B cell (primary cell): ENCODE measurements around the gene NFATC1. TPM values are rescaled to one million over a fixed set of nuclear protein-coding genes. Genes with fewer than 3 reads are reported as not detected.

ENCODE experiments used
- ATAC-seq: fragments of 200-7000 bp; cut with Tn5 transposase; one replicate; pipeline ENCODE4 v1.10.0; 2021; ENCODE audit warnings: low read depth, mild to moderate bottlenecking, moderate number of reproducible peaks, moderate library complexity
- CTCF ChIA-PET: fragments of 350-600 bp; sonication (Branson Sonifier 250); formaldehyde crosslinking; loops from one replicate; lab custom pipeline; 2021; ENCODE audit warnings: antibody characterized with exemption, inconsistent platforms; lab: Charles Lee
- POLR2A ChIA-PET: fragments of 350-600 bp; sonication (Branson Sonifier 250); formaldehyde crosslinking; loops from one replicate; lab custom pipeline; 2021; ENCODE audit warnings: antibody characterized with exemption; lab: Charles Lee
- DNase-seq: peaks from one replicate; pipeline ENCODE4 v3.0.0; 2013
- H2AFZ ChIP-seq: 2 replicates; pipeline ENCODE4 v1.6.1; 2012; ENCODE audit warnings: mild to moderate bottlenecking, low read depth, low read length; ENCODE audit not compliant: insufficient read depth, poor library complexity, severe bottlenecking
- H3K27ac ChIP-seq, 2 donors: 1 replicate in 1 of 2; 2 replicates in 1 of 2; pipeline ENCODE4 v1.5.1; 2012 to 2013; ENCODE audit warnings: low read length in 2 of 2, mild to moderate bottlenecking in 2 of 2, moderate library complexity in 1 of 2
- H3K27me3 ChIP-seq, 4 experiments: fragments of 200-600 bp in 1 of 4; sonication (generic) in 1 of 4; replicated peaks in 1 of 4; 1 replicate in 2 of 4; 2 replicates in 2 of 4; pipeline versions ENCODE4 v1.6.1 to v1.7.0; 2013 to 2016; ENCODE audit warnings: low read length in 3 of 4, mild to moderate bottlenecking in 2 of 4, mixed read lengths in 1 of 4, moderate library complexity in 1 of 4; ENCODE audit not compliant: insufficient read depth in 4 of 4, control insufficient read depth in 3 of 4; ENCODE audit errors: control extremely low read depth in 1 of 4
- H3K36me3 ChIP-seq, 2 experiments: replicated peaks in 1 of 2; 1 replicate in 1 of 2; 2 replicates in 1 of 2; pipeline versions ENCODE4 v1.6.1 to v1.7.1; 2013; ENCODE audit warnings: low read length in 1 of 2; ENCODE audit not compliant: insufficient read depth in 2 of 2, control insufficient read depth in 1 of 2; ENCODE audit errors: control extremely low read depth in 1 of 2, extremely low read depth in 1 of 2
- H3K4me1 ChIP-seq, 2 donors: fragments of 200-600 bp in 1 of 2; sonication (generic) in 1 of 2; 1 replicate in 1 of 2; 2 replicates in 1 of 2; pipeline versions ENCODE4 v1.5.1 to v1.6.1; 2013 to 2017; ENCODE audit warnings: low read length in 2 of 2; ENCODE audit not compliant: control insufficient read depth in 2 of 2, insufficient read depth in 2 of 2
- H3K4me2 ChIP-seq: replicated peaks from 2 replicates; pipeline ENCODE3; 2012; ENCODE audit warnings: mild to moderate bottlenecking, low read depth, low read length; ENCODE audit not compliant: poor library complexity, severe bottlenecking
- H3K4me3 ChIP-seq, 5 experiments: fragments of 200-600 bp in 1 of 5; sonication (generic) in 1 of 5; 1 replicate in 3 of 5; 2 replicates in 2 of 5; pipeline versions ENCODE4 v1.5.1 to v1.7.0; 2011 to 2016; ENCODE audit warnings: low read length in 4 of 5, mild to moderate bottlenecking in 4 of 5, low read depth in 2 of 5, control low read depth in 1 of 5, moderate library complexity in 1 of 5; ENCODE audit not compliant: insufficient read depth in 1 of 5; ENCODE audit errors: control extremely low read depth in 1 of 5, extremely low read depth in 1 of 5
- H3K79me2 ChIP-seq: fragments of 200-600 bp; sonication (generic); one replicate; pipeline ENCODE4 v1.6.0; 2016; ENCODE audit warnings: low read length; ENCODE audit not compliant: control insufficient read depth, insufficient read depth
- H3K9ac ChIP-seq: fragments of 200-600 bp; sonication (generic); 2 replicates; pipeline ENCODE4 v1.6.1; 2017; ENCODE audit warnings: mild to moderate bottlenecking, low read length, moderate library complexity
- H3K9me3 ChIP-seq, 3 donors: one replicate each; pipeline versions ENCODE4 v1.6.1 to v1.7.1; 2013; ENCODE audit warnings: low read length in 2 of 3; ENCODE audit not compliant: control insufficient read depth in 2 of 3, insufficient read depth in 1 of 3; ENCODE audit errors: control extremely low read depth in 1 of 3
- H4K20me1 ChIP-seq: 2 replicates; pipeline ENCODE4 v1.6.0; 2012; ENCODE audit warnings: mild to moderate bottlenecking, low read length; ENCODE audit not compliant: insufficient read depth, control insufficient read depth, poor library complexity, severe bottlenecking
- H3K27ac Mint-ChIP-seq: one replicate; pipeline ENCODE4 v1.8.0; 2021; ENCODE audit warnings: mixed read lengths
- H3K27me3 Mint-ChIP-seq: one replicate; pipeline ENCODE4 v1.8.0; 2021; ENCODE audit warnings: mixed read lengths
- H3K4me1 Mint-ChIP-seq: one replicate; pipeline ENCODE4 v1.8.0; 2021; ENCODE audit warnings: mixed read lengths
- H3K4me3 Mint-ChIP-seq: one replicate; pipeline ENCODE4 v1.8.0; 2021; ENCODE audit warnings: mixed read lengths
- H3K9me3 Mint-ChIP-seq: one replicate; pipeline ENCODE4 v1.8.0; 2022; ENCODE audit warnings: mixed read lengths; ENCODE audit not compliant: insufficient read depth
- EZH2 ChIP-seq: IDR thresholded peaks from 2 replicates; pipeline ENCODE4 v1.6.1; 2012; ENCODE audit warnings: borderline replicate concordance, low read depth, mild to moderate bottlenecking, moderate library complexity, low read length; ENCODE audit not compliant: insufficient read depth, poor library complexity, severe bottlenecking
- WGBS: methylation state at CpG from one replicate; pipeline ENCODE4 v1.1.5; 2013; ENCODE audit warnings: missing lambda C conversion rate; ENCODE audit not compliant: insufficient coverage; 5-methylcytosine and 5-hydroxymethylcytosine counted together
- intact Hi-C: fragments of 100-400 bp; cut with micrococcal nuclease; formaldehyde crosslinking; loops from one replicate; pipeline ENCODE4 v1.10.0; 2022
- polyA plus RNA-seq: library from polyadenylated mRNA; depleted of rRNA; stranded (reverse); fragments of >200 nt; gene quantifications from 2 replicates; pipeline ENCODE4 v1.2.3, GENCODE V29; 2012
- total RNA-seq, 2 donors: library from RNA; stranded (reverse); fragments of 120-200 nt in 1 of 2; gene quantifications; 1 replicate in 1 of 2; 2 replicates in 1 of 2; pipeline versions ENCODE4 v1.2.3 to v1.2.4, GENCODE V29; 2013 to 2022
- TF ChIP-seq, protein P1 (sequence below): fragments of 200-600 bp; IDR thresholded peaks from one replicate; pipeline ENCODE4 v1.8.0; 2022; ENCODE audit warnings: antibody characterized with exemption, mild to moderate bottlenecking

Gene NFATC1
- total and polyA plus RNA-seq, 2 donors (not counting 1 experiment from before 2014, with no cell fraction given): 32.2 to 108 TPM

DNA sequence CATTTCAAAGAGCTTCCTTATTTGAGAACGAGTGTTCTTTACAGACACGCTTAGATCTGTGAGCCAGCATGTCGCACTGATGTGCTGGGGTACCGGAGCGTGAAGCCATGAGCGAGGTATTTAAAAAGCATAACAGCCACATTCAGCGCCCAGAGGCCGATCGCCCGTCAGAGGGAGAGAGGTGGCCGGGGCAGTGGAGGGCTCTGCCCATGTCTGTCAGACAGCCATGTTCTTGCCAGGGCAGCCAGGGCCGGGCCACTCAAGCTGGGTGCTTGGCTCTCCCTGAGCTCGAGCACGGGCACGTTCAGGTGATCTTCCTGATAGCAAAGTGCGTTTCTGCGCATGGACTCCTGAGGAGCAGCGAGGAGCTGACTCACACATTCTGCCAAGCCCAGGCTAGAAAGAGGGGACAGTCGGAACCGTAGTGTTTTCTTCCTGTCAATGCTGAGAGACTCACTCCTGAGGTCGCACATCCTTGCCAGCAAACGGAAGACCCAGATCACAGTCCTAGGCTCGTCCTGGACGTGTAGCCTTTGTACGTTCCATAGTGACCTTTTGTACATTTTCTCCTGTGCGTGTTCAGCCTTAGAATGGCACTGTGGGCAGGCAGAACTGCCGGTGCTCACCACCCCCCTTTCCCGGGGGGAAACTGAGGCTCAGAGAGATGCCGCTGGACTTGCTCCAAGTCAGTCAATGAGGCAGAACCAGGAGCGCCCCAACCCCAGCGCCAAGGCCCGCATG lies 100.7 kb downstream of the NFATC1 start:
- Histone ChIP-seq H3K4me1 (peaks cover 32% of the 10 kb centered on the region in 2 donors), H3K4me2 (peak overlapping the region; percentile 56), H3K9ac (no peak overlapping the region), H3K9me3 (peaks cover 12 to 35% (median 18%) of the 10 kb centered on the region in 3 donors), H3K27me3 (no peaks in the 10 kb centered on the region), H3K27ac (peak overlapping the region; percentile 68), H3K36me3 (peaks cover 0 to 10% of the 10 kb centered on the region in 2 experiments), H2AFZ (no peak overlapping the region), H4K20me1 (peaks cover 15% of the 10 kb centered on the region), H3K79me2 (peaks cover 58% of the 10 kb centered on the region), H3K4me3 (peak overlapping the region in 1 of 5 experiments; percentile 33)
- intact Hi-C loops: no loop called here
- DNase-seq (peak; percentile 75), ATAC-seq (peak; percentile 50)
- Mint-ChIP-seq H3K4me1 (peaks cover 37% of the 10 kb centered on the region), H3K27ac (peak overlapping the region; percentile 84), H3K4me3 (peak overlapping the region; percentile 80), H3K9me3 (peaks cover 8% of the 10 kb centered on the region), H3K27me3 (no peaks in the 10 kb centered on the region)
- TF ChIP-seq EZH2: no peak
- TF ChIP-seq, protein P1, sequence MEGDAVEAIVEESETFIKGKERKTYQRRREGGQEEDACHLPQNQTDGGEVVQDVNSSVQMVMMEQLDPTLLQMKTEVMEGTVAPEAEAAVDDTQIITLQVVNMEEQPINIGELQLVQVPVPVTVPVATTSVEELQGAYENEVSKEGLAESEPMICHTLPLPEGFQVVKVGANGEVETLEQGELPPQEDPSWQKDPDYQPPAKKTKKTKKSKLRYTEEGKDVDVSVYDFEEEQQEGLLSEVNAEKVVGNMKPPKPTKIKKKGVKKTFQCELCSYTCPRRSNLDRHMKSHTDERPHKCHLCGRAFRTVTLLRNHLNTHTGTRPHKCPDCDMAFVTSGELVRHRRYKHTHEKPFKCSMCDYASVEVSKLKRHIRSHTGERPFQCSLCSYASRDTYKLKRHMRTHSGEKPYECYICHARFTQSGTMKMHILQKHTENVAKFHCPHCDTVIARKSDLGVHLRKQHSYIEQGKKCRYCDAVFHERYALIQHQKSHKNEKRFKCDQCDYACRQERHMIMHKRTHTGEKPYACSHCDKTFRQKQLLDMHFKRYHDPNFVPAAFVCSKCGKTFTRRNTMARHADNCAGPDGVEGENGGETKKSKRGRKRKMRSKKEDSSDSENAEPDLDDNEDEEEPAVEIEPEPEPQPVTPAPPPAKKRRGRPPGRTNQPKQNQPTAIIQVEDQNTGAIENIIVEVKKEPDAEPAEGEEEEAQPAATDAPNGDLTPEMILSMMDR: no peak
- 54% methylated on average over 29 of the region's 32 CpGs for whole genome bisulfite sequencing
- ChIA-PET CTCF (interaction anchor here (1.0 to 2.1 kb wide), 4 partner anchors 10 to 30 kb away, joined by 3 to 12 read pairs (median 4); no protein-coding TSS in a partner anchor), POLR2A (interaction anchor here (0.6 to 3.6 kb wide), 5 partner anchors 11 to 54 kb away, joined by 3 to 28 read pairs (median 9); no protein-coding TSS in a partner anchor)
